Caco-2 (cell line): Measurements from ENCODE around the gene CDC42EP3. TPM values are rescaled to one million over a fixed set of nuclear protein-coding genes. Genes with fewer than 3 reads are reported as not detected.

ENCODE experiments used
- BruUV-seq: library from RNA; stranded (reverse); fragments of 400-500 nt; replicated peaks from 2 replicates; lab custom pipeline; 2021; lab: Mats Ljungman, UMichigan
- CTCF ChIA-PET: fragments of 300-600 bp; sonication (Branson Sonifier 250); formaldehyde crosslinking; loops from one replicate; lab custom pipeline; 2022; ENCODE audit warnings: antibody characterized with exemption; lab: Charles Lee
- POLR2A ChIA-PET: fragments of 300-600 bp; sonication (Branson Sonifier 250); formaldehyde crosslinking; loops from one replicate; lab custom pipeline; 2022; ENCODE audit warnings: antibody characterized with exemption; lab: Charles Lee
- DNase-seq, 2 experiments: peaks; one replicate each; pipeline versions ENCODE4 v3.0.0 to v3.0.0-alpha.2; 2020 to 2022
- H3K27me3 ChIP-seq: replicated peaks from 2 replicates; pipeline ENCODE4 v1.6.0; 2011; ENCODE audit warnings: low read length; ENCODE audit not compliant: control insufficient read depth, insufficient read depth
- H3K36me3 ChIP-seq: 2 replicates; pipeline ENCODE4 v1.5.1; 2011; ENCODE audit warnings: low read length; ENCODE audit not compliant: control insufficient read depth, insufficient read depth
- H3K4me1 ChIP-seq: fragments of 250-450 bp; sonication (Bioruptor Pico); 2 replicates; pipeline ENCODE4 v1.5.1; 2020; ENCODE audit warnings: mild to moderate bottlenecking
- H3K4me3 ChIP-seq: 2 replicates; pipeline ENCODE4 v1.5.1; 2011; ENCODE audit warnings: low read depth, mild to moderate bottlenecking, control low read depth, low read length
- H3K9me3 ChIP-seq: fragments of 250-450 bp; sonication (Bioruptor Pico); 2 replicates; pipeline ENCODE4 v1.5.1; 2020; ENCODE audit warnings: mild to moderate bottlenecking, moderate library complexity
- H3K27ac Mint-ChIP-seq: one replicate; pipeline ENCODE4 v1.8.0; 2022; ENCODE audit warnings: mixed read lengths; ENCODE audit not compliant: unreplicated experiment
- H3K27me3 Mint-ChIP-seq: one replicate; pipeline ENCODE4 v1.8.0; 2022; ENCODE audit warnings: mixed read lengths; ENCODE audit not compliant: insufficient read depth, unreplicated experiment
- H3K36me3 Mint-ChIP-seq: one replicate; pipeline ENCODE4 v1.8.0; 2022; ENCODE audit warnings: mild to moderate bottlenecking, mixed read lengths; ENCODE audit not compliant: insufficient read depth, unreplicated experiment
- H3K4me1 Mint-ChIP-seq: one replicate; pipeline ENCODE4 v1.8.0; 2022; ENCODE audit warnings: low read depth, mixed read lengths; ENCODE audit not compliant: unreplicated experiment
- H3K4me3 Mint-ChIP-seq: one replicate; pipeline ENCODE4 v1.8.0; 2022; ENCODE audit warnings: mild to moderate bottlenecking, moderate library complexity, mixed read lengths; ENCODE audit not compliant: unreplicated experiment
- H3K9me3 Mint-ChIP-seq: one replicate; pipeline ENCODE4 v1.8.0; 2022; ENCODE audit warnings: mixed read lengths; ENCODE audit not compliant: unreplicated experiment
- intact Hi-C: fragments of 100-400 bp; cut with micrococcal nuclease; formaldehyde crosslinking; loops from one replicate; pipeline ENCODE4 v1.10.0; 2022; ENCODE audit not compliant: unreplicated experiment
- total RNA-seq: library from RNA; stranded (reverse); gene quantifications from 2 replicates; pipeline ENCODE4 v1.2.3, GENCODE V29; 2022
- TF ChIP-seq, protein P1 (sequence below), 2 experiments: fragments of 200-600 bp in 1 of 2; IDR thresholded peaks; 1 replicate in 1 of 2; 2 replicates in 1 of 2; pipeline versions ENCODE4 v1.5.1 to v1.8.0; 2011 to 2022; ENCODE audit warnings: antibody characterized with exemption in 1 of 2, control low read depth in 1 of 2, inconsistent platforms in 1 of 2, low read depth in 1 of 2, low read length in 1 of 2, mild to moderate bottlenecking in 1 of 2, moderate library complexity in 1 of 2; ENCODE audit not compliant: insufficient read depth in 1 of 2, severe bottlenecking in 1 of 2, unreplicated experiment in 1 of 2

CDC42EP3 gene
- total RNA-seq, 1 experiment from 2014 or later = 95.8 TPM

DNA sequence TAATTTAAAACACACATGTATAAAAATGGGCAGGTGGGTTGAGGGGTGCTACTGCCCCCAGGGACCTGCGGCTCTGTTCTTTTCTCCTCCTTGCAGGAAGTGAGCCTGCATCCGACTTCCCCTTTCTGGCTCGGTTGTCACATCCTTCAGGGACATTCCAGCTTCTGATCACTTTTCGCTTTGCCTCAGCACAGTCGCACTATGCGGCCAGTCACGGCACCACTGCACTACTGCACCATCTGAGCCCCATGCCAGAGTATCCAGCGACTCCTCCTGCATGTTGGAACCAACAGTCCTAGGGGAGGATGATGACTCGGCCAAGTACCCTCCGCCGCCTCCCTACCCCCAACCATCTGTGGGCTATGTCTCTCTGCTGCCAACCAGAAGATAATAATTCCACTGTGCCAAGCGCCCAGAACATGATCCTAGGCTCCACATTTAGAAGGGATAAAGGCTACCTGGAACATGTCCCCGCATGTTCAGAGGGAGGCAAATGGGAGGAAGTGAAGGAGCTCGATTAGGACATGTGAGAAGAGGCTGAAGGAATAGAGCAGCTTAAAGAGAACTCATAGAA, 17.6 kb downstream of the CDC42EP3 start:
- intact Hi-C loops = no loop called here
- DNase-seq = no peak
- Mint-ChIP-seq H3K4me1 (peaks cover 73% of the 10 kb centered on the region), H3K27me3 (no peaks in the 10 kb centered on the region), H3K9me3 (no peaks in the 10 kb centered on the region), H3K27ac (peak overlapping the region; percentile 68), H3K4me3 (no peak overlapping the region), H3K36me3 (peaks cover 91% of the 10 kb centered on the region)
- peaks cover 67% of the 10 kb centered on the region for H3K4me1 ChIP-seq
- BruUV-seq = no TSS peak
- TF ChIP-seq, protein P1, sequence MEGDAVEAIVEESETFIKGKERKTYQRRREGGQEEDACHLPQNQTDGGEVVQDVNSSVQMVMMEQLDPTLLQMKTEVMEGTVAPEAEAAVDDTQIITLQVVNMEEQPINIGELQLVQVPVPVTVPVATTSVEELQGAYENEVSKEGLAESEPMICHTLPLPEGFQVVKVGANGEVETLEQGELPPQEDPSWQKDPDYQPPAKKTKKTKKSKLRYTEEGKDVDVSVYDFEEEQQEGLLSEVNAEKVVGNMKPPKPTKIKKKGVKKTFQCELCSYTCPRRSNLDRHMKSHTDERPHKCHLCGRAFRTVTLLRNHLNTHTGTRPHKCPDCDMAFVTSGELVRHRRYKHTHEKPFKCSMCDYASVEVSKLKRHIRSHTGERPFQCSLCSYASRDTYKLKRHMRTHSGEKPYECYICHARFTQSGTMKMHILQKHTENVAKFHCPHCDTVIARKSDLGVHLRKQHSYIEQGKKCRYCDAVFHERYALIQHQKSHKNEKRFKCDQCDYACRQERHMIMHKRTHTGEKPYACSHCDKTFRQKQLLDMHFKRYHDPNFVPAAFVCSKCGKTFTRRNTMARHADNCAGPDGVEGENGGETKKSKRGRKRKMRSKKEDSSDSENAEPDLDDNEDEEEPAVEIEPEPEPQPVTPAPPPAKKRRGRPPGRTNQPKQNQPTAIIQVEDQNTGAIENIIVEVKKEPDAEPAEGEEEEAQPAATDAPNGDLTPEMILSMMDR (IDR thresholded peaks at IDR 0.05; ENCODE audit: insufficient read depth in 1 of 2, low read depth in 1 of 2, low read length in 1 of 2, severe bottlenecking in 1 of 2, unreplicated experiment in 1 of 2) = no peak
- H3K27me3 ChIP-seq = no peaks in the 10 kb centered on the region
- POLR2A ChIA-PET = interaction anchor here (0.6 kb wide), 1 partner anchor 213 kb away, joined by 4 read pairs; no protein-coding TSS in a partner anchor
- H3K9me3 ChIP-seq = no peaks in the 10 kb centered on the region
- H3K36me3 ChIP-seq = no peaks in the 10 kb centered on the region; the same call in 1 of the 2 replicates
- no peak overlapping the region for H3K4me3 ChIP-seq
- CTCF ChIA-PET = interaction anchor here (1.5 to 1.6 kb wide), 3 partner anchors 179 to 239 kb away, joined by 8 to 12 read pairs (median 11); no protein-coding TSS in a partner anchor

DNA sequence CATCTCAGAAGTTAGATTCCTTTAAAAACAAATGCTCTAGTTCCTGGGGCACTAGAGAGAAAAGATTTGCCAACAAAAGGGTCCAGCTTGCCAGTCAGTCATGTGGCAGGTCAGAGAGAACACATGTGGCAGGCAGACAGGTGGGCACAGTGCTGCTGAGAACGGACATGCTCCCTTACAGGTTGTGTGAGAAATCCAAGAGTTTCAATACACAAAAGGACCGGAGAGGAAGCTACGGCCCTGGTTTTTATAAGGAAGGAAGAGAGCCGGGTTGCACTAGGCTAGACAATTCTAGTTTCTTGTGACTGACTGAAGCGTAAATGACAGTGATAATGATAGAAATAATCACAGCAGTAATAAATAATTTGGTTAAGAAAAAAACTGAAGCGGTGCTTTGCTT, 18.3 kb downstream of the CDC42EP3 start:
- Mint-ChIP-seq H3K4me3 (no peak overlapping the region), H3K4me1 (peaks cover 73% of the 10 kb centered on the region), H3K9me3 (no peaks in the 10 kb centered on the region), H3K36me3 (peaks cover 91% of the 10 kb centered on the region), H3K27ac (peak overlapping the region; percentile 6), H3K27me3 (no peaks in the 10 kb centered on the region)
- Histone ChIP-seq H3K9me3 (no peaks in the 10 kb centered on the region), H3K27me3 (no peaks in the 10 kb centered on the region), H3K4me3 (no peak overlapping the region), H3K4me1 (peaks cover 65% of the 10 kb centered on the region), H3K36me3 (no peaks in the 10 kb centered on the region; the same call in 1 of the 2 replicates)
- DNase-seq = no peak
- ChIA-PET CTCF (interaction anchor here (1.5 kb wide), 1 partner anchor 180 kb away, joined by 12 read pairs; no protein-coding TSS in a partner anchor), POLR2A (no interaction called here)
- BruUV-seq = no TSS peak
- TF ChIP-seq, protein P1 (IDR thresholded peaks at IDR 0.05; ENCODE audit: insufficient read depth in 1 of 2, low read depth in 1 of 2, low read length in 1 of 2, severe bottlenecking in 1 of 2, unreplicated experiment in 1 of 2) = no peak
- intact Hi-C loops = no loop called here

DNA sequence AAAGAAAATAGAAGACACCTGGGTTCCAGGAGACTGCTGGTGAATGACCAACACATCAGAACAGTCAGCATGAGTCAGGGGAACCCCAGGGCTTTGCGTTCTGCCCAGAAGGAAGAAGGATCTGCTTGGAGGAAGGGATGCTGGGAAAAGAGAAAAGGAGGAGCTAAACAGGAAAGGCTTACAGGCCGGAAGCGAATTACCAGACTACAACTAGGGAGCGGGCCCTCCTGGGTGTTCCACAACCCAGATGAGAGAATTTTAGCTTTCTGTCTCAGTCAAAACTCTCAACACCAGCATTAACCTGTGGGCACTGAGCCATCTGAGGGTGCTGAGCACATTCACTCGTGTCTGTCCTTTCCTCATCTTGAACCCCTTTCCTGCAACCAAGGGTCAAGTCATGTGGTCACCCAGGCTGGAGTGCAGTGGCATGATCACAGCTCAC, 19.2 kb downstream of the CDC42EP3 start:
- intact Hi-C loops = no loop called here
- ChIA-PET POLR2A (no interaction called here), CTCF (interaction anchor here (0.8 kb wide), 1 partner anchor 180 kb away, joined by 3 read pairs; no protein-coding TSS in a partner anchor)
- no peak overlapping the region for H3K27ac Mint-ChIP-seq
- peaks cover 91% of the 10 kb centered on the region for H3K36me3 Mint-ChIP-seq
- TF ChIP-seq, protein P1 (IDR thresholded peaks at IDR 0.05; ENCODE audit: insufficient read depth in 1 of 2, low read depth in 1 of 2, low read length in 1 of 2, severe bottlenecking in 1 of 2, unreplicated experiment in 1 of 2) = no peak
- peaks cover 77% of the 10 kb centered on the region for H3K4me1 Mint-ChIP-seq
- Histone ChIP-seq H3K4me3 (no peak overlapping the region), H3K36me3 (no peaks in the 10 kb centered on the region; the same call in 1 of the 2 replicates), H3K27me3 (no peaks in the 10 kb centered on the region), H3K4me1 (peaks cover 57% of the 10 kb centered on the region), H3K9me3 (no peaks in the 10 kb centered on the region)
- no TSS peak for BruUV-seq
- no peak for DNase-seq
- H3K4me3 Mint-ChIP-seq = no peak overlapping the region
- no peaks in the 10 kb centered on the region for H3K9me3 Mint-ChIP-seq
- no peaks in the 10 kb centered on the region for H3K27me3 Mint-ChIP-seq
